H1 (cell line): ENCODE results near the gene RB1. TPM values are rescaled to one million over a fixed set of nuclear protein-coding genes. Genes with fewer than 3 reads are reported as not detected.

Experiments used
- CTCF ChIA-PET: fragments of 300-600 bp; sonication (Branson Sonifier 250); formaldehyde crosslinking; loops from one replicate; lab custom pipeline; 2021; ENCODE audit not compliant: partially characterized antibody; lab: Charles Lee
- POLR2A ChIA-PET: fragments of 300-600 bp; sonication (Branson Sonifier 250); formaldehyde crosslinking; loops from one replicate; lab custom pipeline; 2021; ENCODE audit warnings: inconsistent platforms; ENCODE audit not compliant: partially characterized antibody; lab: Charles Lee
- DNase-seq, 2 experiments: peaks; one replicate each; pipeline versions ENCODE4 v3.0.0 to v3.0.0-alpha.2; 2010 to 2022; ENCODE audit warnings: low spot score in 2 of 2, low read depth in 1 of 2, mixed read lengths in 1 of 2
- FAIRE-seq: peaks from 2 replicates; lab custom pipeline; 2011; peaks lifted over from hg19 to GRCh38; lab: Jason Lieb, UNC
- H2AFZ ChIP-seq: 2 replicates; pipeline ENCODE4 v1.8.1; 2012; ENCODE audit warnings: low read length, inconsistent platforms
- H2AK5ac ChIP-seq: 2 replicates; pipeline ENCODE4 v1.6.1; 2013; ENCODE audit warnings: low read depth, low read length
- H2BK120ac ChIP-seq: replicated peaks from 2 replicates; pipeline ENCODE3; 2013; ENCODE audit warnings: low read depth, low read length, inconsistent platforms
- H2BK12ac ChIP-seq: 2 replicates; pipeline ENCODE4 v1.6.1; 2013; ENCODE audit warnings: low read depth, low read length
- H2BK15ac ChIP-seq: 2 replicates; pipeline ENCODE4 v1.6.1; 2013; ENCODE audit warnings: low read length
- H2BK20ac ChIP-seq: 2 replicates; pipeline ENCODE4 v1.6.1; 2013; ENCODE audit warnings: low read length
- H2BK5ac ChIP-seq: 2 replicates; pipeline ENCODE4 v1.6.1; 2013; ENCODE audit warnings: low read depth, low read length
- H3K14ac ChIP-seq: 2 replicates; pipeline ENCODE4 v1.6.1; 2013; ENCODE audit warnings: inconsistent platforms; ENCODE audit not compliant: insufficient read length
- H3K18ac ChIP-seq: 2 replicates; pipeline ENCODE4 v1.6.1; 2013; ENCODE audit warnings: low read length; ENCODE audit errors: extremely low read depth
- H3K23ac ChIP-seq: 2 replicates; pipeline ENCODE4 v1.6.1; 2013; ENCODE audit warnings: inconsistent platforms; ENCODE audit not compliant: insufficient read length
- H3K23me2 ChIP-seq: 2 replicates; pipeline ENCODE4 v1.6.1; 2013; ENCODE audit warnings: low read depth, low read length
- H3K27ac ChIP-seq: 2 replicates; pipeline ENCODE4 v1.6.1; 2011; ENCODE audit warnings: low read depth, low read length, inconsistent platforms
- H3K27me3 ChIP-seq, 4 experiments: replicated peaks in 1 of 4; 1 replicate in 1 of 4; 2 replicates in 3 of 4; pipeline versions ENCODE4 v1.6.1 to v1.8.1; 2011 to 2013; ENCODE audit warnings: low read length in 3 of 4, mild to moderate bottlenecking in 3 of 4, inconsistent platforms in 2 of 4, mixed read lengths in 2 of 4, moderate library complexity in 1 of 4; ENCODE audit not compliant: control insufficient read depth in 3 of 4, insufficient read depth in 3 of 4; ENCODE audit errors: extremely low read depth in 1 of 4
- H3K36me3 ChIP-seq, 4 experiments: 2 replicates each; pipeline versions ENCODE4 v1.6.1 to v1.8.1; 2011 to 2013; ENCODE audit warnings: mild to moderate bottlenecking in 4 of 4, low read length in 3 of 4, moderate library complexity in 2 of 4, control low read depth in 1 of 4, inconsistent platforms in 1 of 4; ENCODE audit not compliant: insufficient read depth in 4 of 4, control insufficient read depth in 2 of 4
- H3K4ac ChIP-seq: replicated peaks from 2 replicates; pipeline ENCODE3; 2013; ENCODE audit warnings: low read length, low read depth, mixed read lengths, inconsistent platforms; ENCODE audit not compliant: insufficient read length
- H3K4me1 ChIP-seq, 4 experiments: replicated peaks in 1 of 4; 1 replicate in 1 of 4; 2 replicates in 3 of 4; pipeline versions ENCODE4 v1.6.1 to v1.8.1; 2011 to 2013; ENCODE audit warnings: low read length in 3 of 4, inconsistent platforms in 2 of 4, mixed read lengths in 1 of 4; ENCODE audit not compliant: insufficient read depth in 4 of 4, control insufficient read depth in 3 of 4
- H3K4me2 ChIP-seq, 2 experiments: 2 replicates each; pipeline versions ENCODE4 v1.6.1 to v1.8.1; 2011 to 2013; ENCODE audit warnings: low read depth in 2 of 2, low read length in 2 of 2, control low read depth in 1 of 2, inconsistent platforms in 1 of 2, mild to moderate bottlenecking in 1 of 2; ENCODE audit not compliant: insufficient read depth in 1 of 2
- H3K4me3 ChIP-seq, 4 experiments: fragments of 200-600, 300-600 bp in 1 of 4; sonication (generic), shearing (Covaris generic), sonication (Bioruptor Twin) in 1 of 4; 2 replicates each; pipeline versions ENCODE4 v1.5.1 to v1.8.1; 2011 to 2016; ENCODE audit warnings: low read length in 4 of 4, low read depth in 3 of 4, control low read depth in 2 of 4, inconsistent platforms in 2 of 4, mild to moderate bottlenecking in 2 of 4, mixed read lengths in 1 of 4, moderate library complexity in 1 of 4; ENCODE audit not compliant: insufficient read depth in 2 of 4; ENCODE audit errors: extremely low read depth in 1 of 4
- H3K56ac ChIP-seq: replicated peaks from 2 replicates; pipeline ENCODE3; 2013; ENCODE audit warnings: low read depth, mild to moderate bottlenecking, mixed read lengths, low read length, inconsistent platforms; ENCODE audit not compliant: insufficient read length
- H3K79me1 ChIP-seq: 2 replicates; pipeline ENCODE4 v1.6.1; 2013; ENCODE audit warnings: low read depth, low read length, control low read depth
- H3K79me2 ChIP-seq, 2 experiments: 2 replicates each; pipeline versions ENCODE4 v1.6.1 to v1.8.1; 2012 to 2013; ENCODE audit warnings: low read length in 2 of 2, mild to moderate bottlenecking in 2 of 2, inconsistent platforms in 1 of 2; ENCODE audit not compliant: insufficient read depth in 2 of 2, control insufficient read depth in 1 of 2
- H3K9ac ChIP-seq, 4 experiments: replicated peaks in 1 of 4; 1 replicate in 1 of 4; 2 replicates in 3 of 4; pipeline versions ENCODE4 v1.6.1 to v1.8.1; 2011 to 2013; ENCODE audit warnings: low read depth in 3 of 4, low read length in 3 of 4, control low read depth in 2 of 4, mild to moderate bottlenecking in 2 of 4, moderate library complexity in 2 of 4, inconsistent platforms in 1 of 4; ENCODE audit errors: extremely low read depth in 1 of 4
- H3K9me3 ChIP-seq, 2 experiments: 2 replicates each; pipeline versions ENCODE4 v1.6.1 to v1.8.1; 2012 to 2013; ENCODE audit warnings: mild to moderate bottlenecking in 2 of 2, moderate library complexity in 2 of 2, control low read depth in 1 of 2, inconsistent platforms in 1 of 2, low read depth in 1 of 2, low read length in 1 of 2, mixed read lengths in 1 of 2; ENCODE audit not compliant: insufficient read depth in 2 of 2
- H4K20me1 ChIP-seq, 2 experiments: replicated peaks in 1 of 2; 2 replicates each; pipeline versions ENCODE3 to v1.8.1; 2011 to 2013; ENCODE audit warnings: inconsistent platforms in 2 of 2, low read length in 2 of 2, mild to moderate bottlenecking in 1 of 2; ENCODE audit not compliant: insufficient read depth in 2 of 2, control insufficient read depth in 1 of 2
- H4K5ac ChIP-seq: 2 replicates; pipeline ENCODE4 v1.6.1; 2013; ENCODE audit warnings: low read length, low read depth, mixed read lengths, inconsistent platforms; ENCODE audit not compliant: insufficient read length
- H4K8ac ChIP-seq: 2 replicates; pipeline ENCODE4 v1.8.0; 2013; ENCODE audit warnings: mild to moderate bottlenecking, moderate library complexity, low read length, inconsistent platforms; ENCODE audit not compliant: insufficient read depth; ENCODE audit errors: extremely low read depth
- H4K91ac ChIP-seq: replicated peaks from 2 replicates; pipeline ENCODE3; 2013; ENCODE audit warnings: low read length, mixed read lengths, inconsistent platforms; ENCODE audit not compliant: insufficient read length
- WGBS, 2 experiments: shearing (Covaris generic) in 1 of 2; methylation state at CpG; one replicate each; pipeline versions ENCODE4 v1.1.6 to v1.1.7; 2013 to 2015; ENCODE audit warnings: low lambda C conversion rate in 2 of 2, mixed read lengths in 2 of 2, inconsistent platforms in 1 of 2, low coverage in 1 of 2, missing lambda C conversion rate in 1 of 2; ENCODE audit not compliant: insufficient replicate concordance in 2 of 2, insufficient coverage in 1 of 2, insufficient read length in 1 of 2; ENCODE audit errors: extremely low coverage in 1 of 2, missing lambda C conversion rate in 1 of 2; 5-methylcytosine and 5-hydroxymethylcytosine counted together
- polyA plus RNA-seq, 7 experiments: library from polyadenylated mRNA; depleted of rRNA in 3 of 7; stranded (reverse) in 5 of 7; unstranded in 2 of 7; fragments of >200 nt in 5 of 7; fragments of 200-250 nt in 2 of 7; gene quantifications; 1 replicate in 5 of 7; 2 replicates in 1 of 7; 4 replicates in 1 of 7; pipeline versions ENCODE4 v1.2.1 to v1.2.3, GENCODE V29; 2011 to 2013; ENCODE audit warnings: missing spikeins in 2 of 7, mixed read lengths in 2 of 7
- total RNA-seq: library from RNA; stranded (reverse); fragmentation: NEBNext Ultra II Directional; extraction: Animal tissue kit (Norgen Biotek cat#: 25700); gene quantifications from 2 replicates; pipeline ENCODE4 v1.2.1, GENCODE V29; 2021

The RB1 gene
- total and polyA plus RNA-seq, 2 of the 8 experiments (the other 6 are each of a cell fraction or from before 2014, with no cell fraction given): 4.1 to 17.5 TPM

DNA sequence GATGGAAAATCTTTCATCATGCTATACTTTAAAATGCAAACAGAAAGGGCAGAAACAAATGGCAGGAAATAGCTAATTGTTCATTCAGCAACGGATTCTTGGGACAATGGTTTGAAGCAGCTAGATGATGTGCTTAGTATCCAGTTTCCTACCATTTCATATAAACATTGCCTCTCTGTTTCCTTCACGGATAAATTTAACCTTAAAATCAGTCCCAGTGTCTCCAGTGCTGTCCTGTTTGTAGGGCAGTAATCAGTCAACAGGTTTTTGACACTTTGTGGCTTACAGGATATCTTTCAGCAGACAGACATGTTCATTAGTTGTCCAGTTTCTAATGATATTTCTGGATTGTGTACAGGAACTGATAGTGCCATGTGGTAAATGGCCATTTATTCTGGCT lies 24.7 kb upstream of the RB1 start:
- Histone ChIP-seq H2AFZ (no peak overlapping the region), H3K9me3 (no peaks in the 10 kb centered on the region), H2BK5ac (no peak overlapping the region), H2BK120ac (no peak overlapping the region), H2BK20ac (no peak overlapping the region), H3K18ac (no peak overlapping the region), H3K79me2 (no peaks in the 10 kb centered on the region), H2AK5ac (no peak overlapping the region), H3K4me2 (no peak overlapping the region), H2BK12ac (no peak overlapping the region), H4K20me1 (no peaks in the 10 kb centered on the region), H4K91ac (no peak overlapping the region), H4K8ac (no peak overlapping the region), H3K4ac (no peak overlapping the region), H3K9ac (no peak overlapping the region), H3K27me3 (peaks cover 0 to 1% (median 0%) of the 10 kb centered on the region in 4 experiments; a peak in 1 of 7 replicates), H3K79me1 (no peaks in the 10 kb centered on the region), H3K36me3 (no peaks in the 10 kb centered on the region), H3K14ac (no peak overlapping the region), H3K27ac (no peak overlapping the region), H4K5ac (no peak overlapping the region), H3K4me1 (no peaks in the 10 kb centered on the region), H2BK15ac (no peak overlapping the region), H3K23ac (no peak overlapping the region), H3K4me3 (no peak overlapping the region), H3K56ac (no peak overlapping the region), H3K23me2 (no peaks in the 10 kb centered on the region)
- FAIRE-seq (no peak), DNase-seq (no peak)
- WGBS, 2 experiments: 77% methylated on average over 2 of the region's 2 CpGs; no CpG with 5 or more reads in 1 of the 2 experiments
- ChIA-PET CTCF (no interaction called here), POLR2A (no interaction called here)
